Gastrocnemius medialis (tissue), 4 donors: ENCODE measurements around the gene ARHGAP5. TPM values are rescaled to one million over a fixed set of nuclear protein-coding genes. Genes with fewer than 3 reads are reported as not detected.

ENCODE experiments used
- ATAC-seq, 2 donors: fragments of 150-250 bp; one replicate each; pipeline ENCODE4 v1.9.1; 2016
- DNase-seq, 2 donors: peaks; one replicate each; pipeline ENCODE4 v3.0.0-alpha.2; 2019
- H3K27ac ChIP-seq, 4 donors: fragments of 200-600 bp; sonication (generic); 1 replicate in 1 of 4; 2 replicates in 3 of 4; pipeline ENCODE4 v1.5.1; 2016 to 2018; ENCODE audit warnings: mild to moderate bottlenecking in 2 of 4, moderate library complexity in 1 of 4
- H3K27me3 ChIP-seq, 3 donors: fragments of 200-600 bp; sonication (generic) in 2 of 3; 1 replicate in 1 of 3; 2 replicates in 2 of 3; pipeline versions ENCODE4 v1.5.1 to v1.6.0; 2016 to 2019; ENCODE audit warnings: mild to moderate bottlenecking in 1 of 3, moderate library complexity in 1 of 3
- H3K36me3 ChIP-seq, 2 donors: fragments of 200-600 bp; sonication (generic) in 1 of 2; one replicate each; pipeline ENCODE4 v1.5.1; 2017 to 2018
- H3K4me1 ChIP-seq, 2 donors: fragments of 200-600 bp; sonication (generic) in 1 of 2; one replicate each; pipeline ENCODE4 v1.5.1; 2016 to 2017; ENCODE audit warnings: mild to moderate bottlenecking in 2 of 2
- H3K4me3 ChIP-seq, 4 donors: fragments of 200-600 bp; sonication (generic) in 3 of 4; 1 replicate in 1 of 4; 2 replicates in 3 of 4; pipeline ENCODE4 v1.5.1; 2016 to 2019; ENCODE audit warnings: mild to moderate bottlenecking in 2 of 4
- H3K9me3 ChIP-seq, 3 donors: fragments of 200-600 bp; sonication (generic) in 2 of 3; 1 replicate in 1 of 3; 2 replicates in 2 of 3; pipeline ENCODE4 v1.5.1; 2016 to 2019
- CTCF ChIP-seq, 5 experiments: fragments of 450-650 bp in 3 of 5; fragments of 200-600 bp in 2 of 5; sonication (generic) in 2 of 5; IDR thresholded peaks in 4 of 5; conservative IDR thresholded peaks in 1 of 5; 1 replicate in 4 of 5; 2 replicates in 1 of 5; pipeline ENCODE4 v1.5.1; 2016 to 2019; ENCODE audit warnings: antibody characterized with exemption in 5 of 5, mild to moderate bottlenecking in 3 of 5, moderate library complexity in 3 of 5
- POLR2A ChIP-seq, 2 donors: fragments of 450-650 bp; IDR thresholded peaks; one replicate each; pipeline ENCODE4 v1.6.1; 2017; ENCODE audit warnings: antibody characterized with exemption in 2 of 2, mild to moderate bottlenecking in 2 of 2, moderate library complexity in 2 of 2
- in situ Hi-C, 4 donors: fragments of 200-750 bp; cut with MboI; loops; one replicate each; pipeline versions ENCODE4 v1.15.0 to v1.8.0; 2017; ENCODE audit warnings: low sequenced_read_pairs in 4 of 4
- intact Hi-C: fragments of 100-400 bp; cut with DNase I; formaldehyde crosslinking; loops from one replicate; pipeline ENCODE4 v1.15.1; 2023; ENCODE audit warnings: low total_unique reads
- total RNA-seq, 4 donors: library from RNA; depleted of rRNA; stranded (reverse); fragments of >200 nt; gene quantifications; one replicate each; pipeline versions ENCODE4 v1.1.0 to v1.2.3, GENCODE V29; 2016

The ARHGAP5 gene
- total RNA-seq, 4 donors from 2014 or later: 56.5 to 76.9 (median 66.9) TPM

GRCh38 chr14:32090686-32091085 is 13.6 kb downstream of the ARHGAP5 start:
- no peak for TF ChIP-seq CTCF (IDR thresholded peaks at IDR 0.05 in 4 of 5, conservative IDR thresholded peaks at IDR 0.05 in 1 of 5)
- TF ChIP-seq POLR2A (IDR thresholded peaks at IDR 0.05): no peak
- no peaks in the 10 kb centered on the region for H3K27me3 ChIP-seq
- H3K27ac ChIP-seq: no peak overlapping the region
- no peak for ATAC-seq
- intact Hi-C loops (no loop called here), in situ Hi-C loops (loop anchor here in 1 of 4 donors (25.0 kb wide), 1 partner anchor 472 kb away; no protein-coding TSS in a partner anchor)
- H3K4me3 ChIP-seq: no peak overlapping the region
- DNase-seq: no peak
- no peaks in the 10 kb centered on the region for H3K9me3 ChIP-seq
- peaks cover 26 to 34% of the 10 kb centered on the region in 2 donors for H3K4me1 ChIP-seq
- peaks cover 0 to 23% of the 10 kb centered on the region in 2 donors for H3K36me3 ChIP-seq

GRCh38 chr14:32099473-32099872 is 22.4 kb downstream of the ARHGAP5 start:
- H3K4me1 ChIP-seq: peaks cover 2 to 3% of the 10 kb centered on the region in 2 donors
- H3K36me3 ChIP-seq: no peaks in the 10 kb centered on the region
- intact Hi-C loops (no loop called here), in situ Hi-C loops (loop anchor here in 1 of 4 donors (25.0 kb wide), 1 partner anchor 463 kb away; no protein-coding TSS in a partner anchor)
- no peaks in the 10 kb centered on the region for H3K27me3 ChIP-seq
- no peak overlapping the region for H3K4me3 ChIP-seq
- no peaks in the 10 kb centered on the region for H3K9me3 ChIP-seq
- ATAC-seq: no peak
- H3K27ac ChIP-seq: no peak overlapping the region
- no peak for DNase-seq
- TF ChIP-seq CTCF (IDR thresholded peaks at IDR 0.05 in 4 of 5, conservative IDR thresholded peaks at IDR 0.05 in 1 of 5) (no peak), POLR2A (IDR thresholded peaks at IDR 0.05) (no peak)

GRCh38 chr14:32100175-32100574 is 23.1 kb downstream of the ARHGAP5 start:
- Histone ChIP-seq H3K4me3 (no peak overlapping the region), H3K9me3 (no peaks in the 10 kb centered on the region), H3K27me3 (no peaks in the 10 kb centered on the region), H3K27ac (no peak overlapping the region), H3K4me1 (peaks cover 5 to 9% of the 10 kb centered on the region in 2 donors), H3K36me3 (no peaks in the 10 kb centered on the region)
- ATAC-seq (no peak), DNase-seq (no peak)
- intact Hi-C loops: no loop called here
- in situ Hi-C loops: no loop called here
- TF ChIP-seq CTCF (IDR thresholded peaks at IDR 0.05 in 4 of 5, conservative IDR thresholded peaks at IDR 0.05 in 1 of 5): no peak
- TF ChIP-seq POLR2A (IDR thresholded peaks at IDR 0.05): no peak

- H3K27me3 ChIP-seq: no peaks in the 10 kb centered on the region
- ATAC-seq (no peak), DNase-seq (no peak)
- no peaks in the 10 kb centered on the region for H3K36me3 ChIP-seq
- H3K9me3 ChIP-seq: no peaks in the 10 kb centered on the region
- no peak for TF ChIP-seq CTCF (IDR thresholded peaks at IDR 0.05 in 4 of 5, conservative IDR thresholded peaks at IDR 0.05 in 1 of 5)
- no peak for TF ChIP-seq POLR2A (IDR thresholded peaks at IDR 0.05)
- H3K4me3 ChIP-seq: no peak overlapping the region
- no peak overlapping the region for H3K27ac ChIP-seq
- intact Hi-C loops (no loop called here), in situ Hi-C loops (no loop called here)
- H3K4me1 ChIP-seq: peaks cover 7 to 13% of the 10 kb centered on the region in 2 donors
Observed at GRCh38 chr14:32102152-32102787, 25.2 kb downstream of the ARHGAP5 start.
